Ovary (tissue), 9 donors: ENCODE measurements around the gene SRRM1. TPM values are rescaled to one million over a fixed set of nuclear protein-coding genes. Genes with fewer than 3 reads are reported as not detected.

ENCODE experiments used
- DNase-seq, 5 donors: peaks; one replicate each; pipeline ENCODE4 v3.0.0-alpha.2; 2019 to 2020
- H3K27ac ChIP-seq, 2 donors: fragments of 200-600 bp; one replicate each; pipeline versions ENCODE4 v1.5.1 to v1.8.0; 2019 to 2022
- H3K27me3 ChIP-seq: fragments of 200-600 bp; one replicate; pipeline ENCODE4 v1.8.0; 2022
- H3K36me3 ChIP-seq: fragments of 200-600 bp; sonication (generic); one replicate; pipeline ENCODE4 v1.5.1; 2019
- H3K4me1 ChIP-seq: one replicate; pipeline ENCODE4 v1.8.1; 2013; ENCODE audit warnings: mild to moderate bottlenecking, moderate library complexity; ENCODE audit not compliant: insufficient read depth
- H3K4me3 ChIP-seq: fragments of 200-600 bp; sonication (generic); one replicate; pipeline ENCODE4 v1.5.1; 2017
- H3K9me3 ChIP-seq, 2 donors: fragments of 200-600 bp in 1 of 2; sonication (generic) in 1 of 2; one replicate each; pipeline versions ENCODE4 v1.5.1 to v1.8.1; 2013 to 2019; ENCODE audit warnings: mild to moderate bottlenecking in 1 of 2, moderate library complexity in 1 of 2
- CTCF ChIP-seq, 3 donors: fragments of 450-650 bp in 2 of 3; fragments of 200-600 bp in 1 of 3; IDR thresholded peaks; one replicate each; pipeline versions ENCODE4 v1.5.1 to v1.8.0; 2016 to 2022; ENCODE audit warnings: antibody characterized with exemption in 3 of 3, mild to moderate bottlenecking in 1 of 3
- EP300 ChIP-seq: sonication (generic); formaldehyde crosslinking; IDR thresholded peaks from one replicate; pipeline ENCODE4 v1.6.1; 2017; ENCODE audit warnings: antibody characterized with exemption
- POLR2A ChIP-seq: fragments of 450-650 bp; IDR thresholded peaks from one replicate; pipeline ENCODE4 v1.6.1; 2017; ENCODE audit warnings: antibody characterized with exemption, mild to moderate bottlenecking, moderate library complexity
- WGBS, 3 donors: extraction: QIAGEN DNeasy Blood & Tissue Kit in 1 of 3; methylation state at CpG; one replicate each; pipeline versions ENCODE4 v1.1.5 to v1.1.7; 2013 to 2017; 5-methylcytosine and 5-hydroxymethylcytosine counted together
- intact Hi-C, 4 donors: fragments of 100-400 bp; cut with DNase I; formaldehyde crosslinking; loops; one replicate each; pipeline versions ENCODE4 v1.11.0 to v1.15.1; 2022 to 2023
- polyA plus RNA-seq, 2 donors: library from polyadenylated mRNA; stranded (reverse); fragments of 200-250 nt in 1 of 2; fragments of 350-450 nt in 1 of 2; fragmentation: Illumina TruSeq in 1 of 2; extraction: RNeasy Lipid Tissue Mini Kit (QIAGEN cat#74804) in 1 of 2; gene quantifications; one replicate each; pipeline ENCODE4 v1.2.3, GENCODE V29; 2013 to 2014
- total RNA-seq, 7 donors: library from RNA; depleted of rRNA in 2 of 7; stranded (reverse); fragments of >200 nt in 2 of 7; fragmentation: NEBNext Ultra II Directional in 3 of 7; extraction: Animal tissue kit (Norgen Biotek cat#: 25700) in 3 of 7; gene quantifications; one replicate each; pipeline versions ENCODE4 v1.1.0 to v1.2.4, GENCODE V29; 2016 to 2023
- donor health status: DM: no; HTN: no; CAD: no; lungs with moderate emphysema.
- donor health status: DM: no; HTN: no; CAD: no.
- donor health status: Bipolar disorder and iron deficiency.
- donor health status: DM: yes; HTN: yes; CAD: no.
- donor health status: DM: no; HTN: no; CAD: no.
- donor health status: DM: yes; HTN: yes; CAD: no.

The SRRM1 gene
- total and polyA plus RNA-seq, 9 donors = 74.9 to 154 (median 123) TPM

- intact Hi-C loops = no loop called here
- 4 to 8% (median 6%) methylated on average over 4 of the region's 4 CpGs for WGBS, 3 donors
- H3K4me3 ChIP-seq = no peak overlapping the region
- no peak overlapping the region for H3K27ac ChIP-seq
- no peak for DNase-seq
- no peaks in the 10 kb centered on the region for H3K36me3 ChIP-seq
- no peaks in the 10 kb centered on the region for H3K27me3 ChIP-seq
- no peaks in the 10 kb centered on the region for H3K4me1 ChIP-seq
- no peaks in the 10 kb centered on the region for H3K9me3 ChIP-seq
- no peak for TF ChIP-seq POLR2A
- no peak for TF ChIP-seq EP300
- no peak for TF ChIP-seq CTCF (IDR thresholded peaks at IDR 0.05)
Observed at GRCh38 chr1:24622218-24622617, 20.9 kb upstream of the SRRM1 start.

GRCh38 chr1:24632832-24633175 lies 10.3 kb upstream of the SRRM1 start:
- Histone ChIP-seq H3K27ac (no peak overlapping the region), H3K27me3 (no peaks in the 10 kb centered on the region), H3K4me1 (no peaks in the 10 kb centered on the region), H3K4me3 (no peak overlapping the region), H3K36me3 (no peaks in the 10 kb centered on the region), H3K9me3 (no peaks in the 10 kb centered on the region)
- WGBS, 3 donors = 89 to 94% (median 90%) methylated on average over 1 of the region's 1 CpG
- intact Hi-C loops = loop anchor here in 3 of 4 donors (5.0 to 10.0 kb wide), 3 partner anchors 428 to 438 kb away; no protein-coding TSS in a partner anchor
- TF ChIP-seq POLR2A (no peak), EP300 (no peak), CTCF (IDR thresholded peaks at IDR 0.05) (no peak)
- no peak for DNase-seq

- Histone ChIP-seq H3K36me3 (no peaks in the 10 kb centered on the region), H3K27ac (no peak overlapping the region), H3K27me3 (no peaks in the 10 kb centered on the region), H3K9me3 (no peaks in the 10 kb centered on the region), H3K4me3 (no peak overlapping the region), H3K4me1 (no peaks in the 10 kb centered on the region)
- intact Hi-C loops = loop anchor here in 2 of 4 donors (10.0 kb wide), 2 partner anchors 431 to 441 kb away; no protein-coding TSS in a partner anchor
- no peak for TF ChIP-seq POLR2A
- TF ChIP-seq CTCF (IDR thresholded peaks at IDR 0.05) = no peak
- no peak for TF ChIP-seq EP300
- DNase-seq = no peak
- WGBS, 3 donors = 7 to 12% (median 8%) methylated on average over 4 of the region's 4 CpGs
Observed at GRCh38 chr1:24635195-24635843, 7.8 kb upstream of the SRRM1 start.

- Histone ChIP-seq H3K27ac (no peak overlapping the region), H3K36me3 (no peaks in the 10 kb centered on the region), H3K4me1 (peaks cover 2% of the 10 kb centered on the region), H3K27me3 (no peaks in the 10 kb centered on the region), H3K9me3 (no peaks in the 10 kb centered on the region), H3K4me3 (no peak overlapping the region)
- DNase-seq = no peak
- WGBS, 3 donors = 23 to 45% (median 32%) methylated on average over 3 of the region's 3 CpGs
- intact Hi-C loops = loop anchor here in 2 of 4 donors (10.0 kb wide), 2 partner anchors 432 to 442 kb away; no protein-coding TSS in a partner anchor
- TF ChIP-seq CTCF (IDR thresholded peaks at IDR 0.05) (no peak), EP300 (no peak), POLR2A (no peak)
Observed at GRCh38 chr1:24636661-24637357, 6.3 kb upstream of the SRRM1 start.
